Thyroid gland (tissue), 4 donors: ENCODE data around the gene MPP1.

Experiments used
- POLR2A ChIP-seq, 2 donors: fragments of 450-650 bp; IDR thresholded peaks; one replicate each; pipeline ENCODE4 v1.6.1; 2017; ENCODE audit warnings: antibody characterized with exemption in 2 of 2, mild to moderate bottlenecking in 2 of 2, moderate library complexity in 1 of 2
- TF ChIP-seq, protein P1 (sequence below), 6 experiments: fragments of 200-600 bp in 3 of 6; fragments of 450-650 bp in 3 of 6; sonication (generic) in 3 of 6; IDR thresholded peaks; one replicate each; pipeline ENCODE4 v1.5.1; 2016 to 2019; ENCODE audit warnings: antibody characterized with exemption in 6 of 6, mild to moderate bottlenecking in 2 of 6, inconsistent platforms in 1 of 6, moderate library complexity in 1 of 6

DNA sequence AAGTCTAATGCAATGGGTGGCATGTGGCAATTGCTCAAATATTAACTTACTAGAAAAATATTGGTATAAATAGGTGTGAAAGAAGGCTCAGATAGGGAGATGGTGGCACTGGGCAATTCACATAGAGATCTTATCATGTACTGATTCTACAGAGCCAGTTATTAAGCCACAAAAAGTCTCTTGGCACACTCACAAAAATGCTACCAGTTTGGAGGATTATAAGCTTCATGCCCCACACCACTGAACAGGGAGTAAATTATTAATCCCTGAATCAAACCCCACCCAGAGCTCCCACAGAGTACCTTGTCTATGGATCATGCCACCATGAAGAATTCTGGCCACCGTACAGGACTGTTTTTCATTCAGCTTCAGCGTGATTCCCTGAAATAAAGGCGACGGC is 13.8 kb downstream of the MPP1 start:
- TF ChIP-seq POLR2A (IDR thresholded peaks at IDR 0.05) = no peak
- TF ChIP-seq, protein P1, sequence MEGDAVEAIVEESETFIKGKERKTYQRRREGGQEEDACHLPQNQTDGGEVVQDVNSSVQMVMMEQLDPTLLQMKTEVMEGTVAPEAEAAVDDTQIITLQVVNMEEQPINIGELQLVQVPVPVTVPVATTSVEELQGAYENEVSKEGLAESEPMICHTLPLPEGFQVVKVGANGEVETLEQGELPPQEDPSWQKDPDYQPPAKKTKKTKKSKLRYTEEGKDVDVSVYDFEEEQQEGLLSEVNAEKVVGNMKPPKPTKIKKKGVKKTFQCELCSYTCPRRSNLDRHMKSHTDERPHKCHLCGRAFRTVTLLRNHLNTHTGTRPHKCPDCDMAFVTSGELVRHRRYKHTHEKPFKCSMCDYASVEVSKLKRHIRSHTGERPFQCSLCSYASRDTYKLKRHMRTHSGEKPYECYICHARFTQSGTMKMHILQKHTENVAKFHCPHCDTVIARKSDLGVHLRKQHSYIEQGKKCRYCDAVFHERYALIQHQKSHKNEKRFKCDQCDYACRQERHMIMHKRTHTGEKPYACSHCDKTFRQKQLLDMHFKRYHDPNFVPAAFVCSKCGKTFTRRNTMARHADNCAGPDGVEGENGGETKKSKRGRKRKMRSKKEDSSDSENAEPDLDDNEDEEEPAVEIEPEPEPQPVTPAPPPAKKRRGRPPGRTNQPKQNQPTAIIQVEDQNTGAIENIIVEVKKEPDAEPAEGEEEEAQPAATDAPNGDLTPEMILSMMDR (IDR thresholded peaks at IDR 0.05) = no peak
